Fibroblast of peridontal ligament (primary cell): ENCODE data around the gene ARHGEF40.

Source experiments
- DNase-seq: peaks from one replicate; pipeline ENCODE4 v3.0.0-alpha.2; 2010; ENCODE audit errors: extremely low read depth

The ARHGEF40 gene

DNA sequence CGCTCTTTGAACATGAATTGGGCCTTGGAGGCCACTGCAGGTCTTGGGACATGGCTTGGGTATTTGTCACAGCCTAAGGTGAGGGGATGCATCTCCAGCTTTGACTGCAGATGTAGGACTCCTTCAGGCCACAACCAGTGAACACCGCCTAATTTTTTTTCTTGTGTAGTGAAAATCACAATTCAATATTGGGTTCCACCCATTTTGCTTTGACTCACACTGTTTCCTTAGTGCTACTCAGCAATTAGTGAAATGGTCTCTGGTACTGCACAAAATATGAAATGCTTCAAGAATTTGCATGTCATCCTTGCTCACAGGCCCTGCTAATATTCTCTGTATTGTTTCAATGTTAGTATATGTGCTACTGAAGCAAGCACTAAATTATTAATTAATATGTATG lies 43.3 kb downstream of the ARHGEF40 start:
- no peak for DNase-seq

DNA sequence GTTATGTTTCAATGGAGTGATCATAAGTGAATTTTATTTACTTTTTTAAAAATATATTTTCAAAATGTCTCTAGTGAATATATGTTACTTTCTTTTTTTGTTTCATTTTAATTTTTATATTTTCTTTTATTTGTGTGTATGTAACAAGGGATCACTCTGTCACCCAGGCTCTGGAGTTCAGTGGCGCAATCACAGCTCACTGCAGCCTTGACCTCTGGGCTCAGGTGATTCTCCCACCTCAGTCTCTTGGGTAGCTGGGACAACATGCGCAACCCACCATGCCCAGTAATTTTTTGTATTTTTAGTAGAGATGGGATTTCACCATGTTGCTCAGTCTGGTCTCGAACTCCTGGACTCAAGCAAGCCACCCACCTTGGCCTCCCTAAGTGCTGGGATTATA lies 48.8 kb downstream of the ARHGEF40 start:
- no peak for DNase-seq

DNA sequence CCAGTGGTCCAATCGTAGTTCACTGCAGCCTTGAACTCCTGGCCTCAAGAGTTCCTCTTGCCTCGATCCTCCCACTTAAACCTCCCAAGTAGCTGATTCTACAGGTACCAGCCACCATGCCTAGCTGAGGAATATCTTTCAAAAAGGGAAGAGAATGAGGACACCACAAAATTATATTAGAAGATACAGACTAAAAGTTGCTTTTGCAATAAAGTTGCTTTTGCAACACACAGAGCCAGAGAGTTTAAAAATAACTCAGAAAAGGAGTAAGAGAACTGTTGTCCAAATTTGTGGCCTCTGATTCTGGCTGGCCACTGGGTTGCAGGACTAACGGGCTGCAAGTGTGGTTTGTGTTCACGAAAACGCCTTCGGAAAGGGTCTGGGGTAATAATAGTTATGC lies 50.6 kb downstream of the ARHGEF40 start:
- DNase-seq = no peak

DNA sequence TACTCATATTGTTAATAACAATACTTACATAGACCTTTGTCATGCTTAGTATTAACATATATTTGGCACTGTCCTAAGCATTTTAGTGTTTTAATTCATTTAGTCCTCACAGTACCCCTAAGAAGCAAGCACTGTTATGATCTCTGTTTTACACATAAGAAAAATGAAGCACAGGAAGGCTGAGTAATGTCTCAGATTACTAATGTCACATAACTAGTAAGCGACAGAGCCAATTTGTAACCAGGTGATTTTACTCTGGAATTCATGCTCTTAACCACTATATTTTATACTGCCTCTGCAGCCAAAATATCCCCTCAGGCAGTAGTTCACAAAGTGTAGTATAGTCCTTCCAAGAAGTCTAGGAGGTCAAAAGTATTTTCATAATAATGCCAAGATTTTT lies 51.0 kb downstream of the ARHGEF40 start:
- DNase-seq = no peak

DNA sequence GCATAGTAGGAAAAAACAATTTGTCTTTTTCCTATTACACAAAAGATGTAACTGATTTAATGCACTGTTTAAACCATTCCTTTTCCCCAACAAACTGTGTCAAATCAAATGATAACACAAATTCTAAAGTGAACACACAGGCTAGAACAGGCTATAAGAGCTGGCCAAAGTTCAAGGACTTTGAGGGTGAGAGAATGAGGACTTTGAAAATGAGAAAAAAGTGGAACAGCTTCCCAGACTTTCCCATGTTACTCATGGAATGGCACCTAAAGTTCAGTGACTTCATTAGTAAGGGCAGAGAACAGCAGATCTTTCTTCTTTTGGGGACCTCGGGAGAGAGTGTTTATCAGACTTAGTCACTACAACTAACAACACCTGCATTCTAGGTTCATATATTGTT lies 53.3 kb downstream of the ARHGEF40 start:
- DNase-seq = no peak

DNA sequence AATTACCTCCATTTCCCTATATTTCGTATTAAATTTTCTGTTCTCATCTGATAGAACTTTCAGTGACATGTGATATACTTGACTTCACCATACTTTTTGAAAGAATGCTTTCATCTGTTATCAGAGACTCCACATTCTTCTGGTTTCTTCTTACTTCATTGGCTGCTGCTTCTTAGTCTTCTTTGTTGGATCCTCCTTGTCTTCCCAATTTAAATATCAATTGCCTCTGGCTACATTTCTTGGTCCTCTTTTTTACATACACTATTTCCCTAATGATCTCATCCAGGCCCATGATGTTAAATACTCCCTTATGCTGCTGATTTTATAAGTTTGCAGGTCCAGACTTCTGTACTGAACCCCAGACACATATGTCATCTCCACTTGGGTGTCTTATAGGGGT lies 63.8 kb downstream of the ARHGEF40 start:
- no peak for DNase-seq

DNA sequence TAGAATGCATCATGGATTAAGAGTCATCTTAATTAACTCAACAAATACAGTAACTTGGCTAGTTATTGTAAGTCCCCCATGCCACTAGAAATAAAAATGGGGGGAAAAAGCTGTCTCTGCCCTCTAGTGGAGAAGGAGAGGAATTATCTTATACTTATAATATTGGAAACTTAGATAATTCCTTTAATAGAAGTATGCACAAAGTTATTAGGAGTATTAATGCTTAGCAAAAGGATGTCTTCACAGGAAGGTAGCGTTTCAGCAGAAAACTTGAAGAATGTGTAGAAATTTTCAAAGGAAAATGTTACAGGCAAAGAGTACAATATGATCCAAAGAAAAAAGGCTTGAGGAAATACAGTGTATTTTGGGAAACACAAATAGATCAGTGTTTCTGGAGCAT lies 65.9 kb downstream of the ARHGEF40 start:
- peak; percentile 18 for DNase-seq
